CD4-positive, alpha-beta T cell treated with Interleukin-12 subunit alpha and Interleukin-12 subunit beta, for 1 hour (primary cell): Measurements from ENCODE around the gene DCC.

Experiments
- DNase-seq: peaks from one replicate; pipeline ENCODE4 v3.0.0-alpha.2; 2020

The DCC gene

GRCh38 chr18:53126210-53126609, 786.2 kb downstream of the DCC start:
- no peak for DNase-seq

DNA sequence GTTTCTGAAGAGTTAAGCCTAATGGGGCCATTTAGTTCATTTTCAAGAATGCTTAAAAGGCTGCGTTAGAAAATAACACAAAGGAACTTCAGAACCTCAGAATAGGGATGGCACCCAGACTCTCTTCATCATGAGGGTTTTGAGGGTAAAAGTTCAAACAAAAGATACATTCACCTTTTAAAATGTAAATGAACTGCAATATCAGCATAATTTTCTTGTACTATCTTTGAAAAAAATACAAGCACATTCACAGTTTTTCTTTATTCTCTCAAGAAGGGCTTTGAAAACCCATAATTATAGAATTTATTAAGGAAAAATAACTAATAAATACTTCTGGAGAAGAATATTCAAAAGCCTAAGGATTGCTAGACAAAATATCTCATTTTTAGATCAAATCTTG, 791.0 kb downstream of the DCC start:
- no peak for DNase-seq

GRCh38 chr18:53134711-53135110, 794.7 kb downstream of the DCC start:
- DNase-seq, result no peak

GRCh38 chr18:53135654-53136053, 795.7 kb downstream of the DCC start:
- DNase-seq, result no peak

DNA sequence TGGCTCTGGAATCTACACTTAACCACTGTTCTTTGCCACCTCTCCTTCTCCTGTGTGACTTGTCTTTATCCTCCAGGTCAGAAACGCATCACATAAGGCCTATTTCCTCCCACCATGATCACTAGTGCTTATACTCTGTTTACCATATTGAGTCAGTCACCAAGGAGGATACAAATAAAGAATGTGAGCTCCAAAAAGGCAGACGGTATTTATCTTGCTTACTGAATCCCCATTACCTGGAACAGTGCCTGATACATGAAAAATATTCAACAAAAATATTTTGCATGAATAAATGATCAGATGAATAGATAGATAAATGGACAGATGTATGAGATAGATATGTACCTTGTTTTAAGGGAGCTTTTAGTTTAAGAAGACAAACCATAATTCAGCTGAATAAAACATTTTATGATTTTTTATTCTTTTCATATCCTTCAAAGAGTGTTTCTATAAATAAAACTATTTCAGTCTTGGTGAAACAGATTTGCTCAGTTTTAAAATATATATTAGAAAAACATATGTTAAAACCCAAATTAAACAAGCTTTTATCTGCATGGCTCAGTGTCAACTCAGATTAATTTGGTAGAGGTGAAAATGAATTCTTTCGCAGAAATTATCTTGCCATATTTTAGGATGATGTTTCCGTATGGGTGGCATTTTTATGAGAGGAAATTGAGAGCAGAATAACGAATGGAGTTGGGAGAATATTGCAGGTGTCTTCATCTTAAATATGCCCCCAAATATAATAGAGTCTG, 799.9 kb downstream of the DCC start:
- no peak for DNase-seq

GRCh38 chr18:53142005-53142404, 802.0 kb downstream of the DCC start:
- DNase-seq, result no peak

GRCh38 chr18:53147472-53147871, 807.5 kb downstream of the DCC start:
- DNase-seq, result no peak

DNA sequence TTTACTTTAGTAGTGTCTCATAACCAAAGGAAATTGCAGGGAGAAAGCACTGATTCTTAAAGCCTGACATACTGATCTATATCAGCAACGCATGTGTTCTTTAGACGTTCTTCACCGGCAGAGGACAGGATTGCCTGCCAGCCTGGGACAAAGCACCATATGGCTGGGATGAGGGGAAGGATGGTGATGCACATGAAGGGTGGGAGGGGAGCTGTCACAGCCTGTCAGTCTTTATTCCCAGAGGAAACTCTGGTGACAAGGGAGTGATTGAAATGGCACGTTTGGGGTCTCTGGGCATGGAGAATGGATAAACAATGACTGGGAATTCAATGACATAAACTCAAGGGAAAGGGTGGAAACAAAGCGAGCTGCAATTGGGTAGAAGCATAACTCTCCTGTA, 808.1 kb downstream of the DCC start:
- no peak for DNase-seq

DNA sequence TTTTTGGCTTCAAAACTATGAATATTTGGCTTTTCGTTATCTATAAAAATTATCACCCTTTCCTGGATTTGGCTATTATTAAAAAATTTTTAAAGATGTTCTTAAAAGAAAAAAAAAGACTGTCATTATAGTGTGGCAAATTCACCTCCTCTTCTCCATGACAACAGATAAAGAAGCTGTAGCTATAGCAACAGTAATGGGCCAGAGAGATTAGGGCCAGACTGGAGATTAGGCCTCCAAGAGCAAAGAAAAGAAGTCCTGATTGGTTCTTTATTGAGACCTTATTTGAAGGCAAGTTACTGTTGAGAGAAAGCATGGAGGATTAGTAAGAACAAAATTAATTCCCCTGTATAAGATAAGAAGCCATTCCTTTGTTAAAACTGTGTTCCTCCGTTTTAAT, 812.5 kb downstream of the DCC start:
- no peak for DNase-seq

DNA sequence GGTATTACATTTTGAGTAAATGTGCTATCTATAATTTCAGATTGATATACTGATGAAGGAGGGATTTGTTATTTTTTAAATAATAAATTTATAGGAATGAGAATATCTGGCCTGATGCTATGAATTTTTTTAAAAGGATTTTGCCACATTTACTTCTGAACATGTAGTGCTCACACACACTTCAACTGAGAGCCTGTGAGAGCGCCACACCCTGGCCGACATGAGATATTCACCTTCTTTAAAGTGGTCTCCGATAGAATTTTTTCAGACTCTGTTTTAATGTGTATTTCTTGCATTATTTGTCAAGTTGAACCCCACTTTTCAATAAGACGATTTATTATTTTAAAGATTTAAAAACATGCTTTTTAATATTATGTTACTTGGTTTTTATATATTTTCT, 813.3 kb downstream of the DCC start:
- DNase-seq, result no peak

GRCh38 chr18:53153800-53154199, 813.8 kb downstream of the DCC start:
- DNase-seq, result no peak

DNA sequence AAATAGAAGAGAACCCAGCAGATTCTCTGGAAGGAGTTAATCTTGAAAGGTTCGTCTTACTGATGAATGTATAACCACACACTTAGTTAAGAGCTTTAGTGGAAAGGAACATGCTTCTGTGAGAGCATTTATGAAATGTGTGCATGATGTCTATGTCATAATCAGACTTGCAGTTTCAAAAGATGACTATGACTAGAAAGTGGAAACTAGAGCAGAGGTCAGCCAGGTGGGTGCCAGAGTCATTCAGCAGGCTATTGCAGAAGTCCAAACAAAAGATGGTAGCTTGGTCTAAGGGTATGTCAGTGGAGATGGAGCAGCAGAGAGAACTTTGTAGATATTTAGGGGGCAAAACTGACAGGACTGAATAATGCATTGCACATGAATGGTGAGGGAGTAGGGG, 825.8 kb downstream of the DCC start:
- no peak for DNase-seq

GRCh38 chr18:53169346-53169745, 829.3 kb downstream of the DCC start:
- no peak for DNase-seq

DNA sequence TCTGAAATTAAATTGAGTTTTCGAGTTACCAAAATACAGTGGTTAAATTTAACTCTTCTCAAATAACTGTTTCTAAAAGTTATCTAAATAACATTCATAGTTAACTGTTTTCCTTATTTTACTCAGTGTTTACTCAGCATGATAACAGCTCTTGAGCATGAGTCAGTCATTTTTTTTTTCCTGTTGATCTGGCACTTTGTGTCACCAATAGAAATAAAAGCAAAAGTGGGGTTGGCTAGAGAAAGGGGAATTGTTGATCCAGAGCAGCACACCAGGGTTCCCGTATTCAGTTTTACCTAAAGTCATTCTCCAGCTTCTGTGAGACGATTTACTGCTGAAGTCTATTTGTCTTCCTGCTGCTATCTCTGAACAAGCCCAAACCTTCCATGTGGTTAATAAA, 851.6 kb downstream of the DCC start:
- DNase-seq, result no peak

GRCh38 chr18:53193870-53194269, 853.9 kb downstream of the DCC start:
- no peak for DNase-seq

GRCh38 chr18:53219853-53220252, 879.9 kb downstream of the DCC start:
- no peak for DNase-seq

GRCh38 chr18:53224128-53224778, 884.3 kb downstream of the DCC start:
- no peak for DNase-seq

DNA sequence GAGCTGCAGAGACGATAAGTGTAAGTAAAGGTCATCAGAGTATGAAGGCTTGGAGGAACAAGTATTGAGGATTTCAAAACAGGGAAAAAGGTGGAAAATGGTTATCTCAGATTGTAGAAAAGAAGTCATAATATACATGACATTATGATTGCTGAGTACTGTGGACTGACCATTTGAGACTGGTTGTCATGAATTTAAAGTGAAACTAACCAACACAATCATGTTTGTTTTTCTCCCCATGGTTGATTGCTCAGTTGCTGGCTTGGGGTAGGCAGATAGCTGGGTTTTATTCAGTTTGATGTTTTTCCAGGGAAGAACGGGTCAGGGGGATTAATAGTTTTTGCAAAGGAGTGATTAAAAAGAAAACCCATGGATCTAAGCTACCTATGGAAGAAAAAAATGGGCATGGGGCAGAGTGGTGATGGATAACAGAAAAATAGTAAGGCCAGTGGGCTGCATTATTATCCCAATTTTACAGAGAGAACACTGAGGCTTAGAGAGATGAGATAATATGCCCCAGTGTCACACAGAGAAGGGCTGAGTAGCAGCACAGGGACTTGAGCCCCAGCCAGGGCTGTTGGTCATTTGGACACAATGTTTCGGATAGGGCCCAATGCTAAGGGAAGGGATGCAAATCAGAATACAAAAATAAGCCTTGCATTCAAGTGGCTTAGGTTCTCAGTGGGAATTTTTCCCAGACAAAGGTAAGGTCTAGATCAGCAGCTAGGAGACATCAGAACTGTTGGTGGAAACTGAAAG, 885.7 kb downstream of the DCC start:
- DNase-seq, result no peak

DNA sequence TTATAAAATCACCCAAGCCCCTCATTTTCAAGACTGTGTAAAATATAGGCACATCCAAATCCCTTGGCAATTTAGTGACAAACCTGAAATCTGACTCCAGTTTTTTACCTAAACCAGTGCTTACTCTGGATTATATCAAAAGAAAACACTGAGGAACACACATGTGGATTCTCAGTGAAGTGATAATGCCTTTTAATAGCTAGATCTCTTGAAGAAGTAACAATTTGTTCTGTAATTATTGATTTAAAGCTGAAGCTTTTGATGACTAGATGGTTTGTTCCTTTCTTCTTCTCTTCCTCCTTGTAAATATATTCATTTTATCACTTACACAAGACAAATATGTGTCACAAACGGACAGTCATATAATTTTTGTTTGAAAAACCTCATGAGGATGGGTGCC, 894.6 kb downstream of the DCC start:
- DNase-seq, result no peak

DNA sequence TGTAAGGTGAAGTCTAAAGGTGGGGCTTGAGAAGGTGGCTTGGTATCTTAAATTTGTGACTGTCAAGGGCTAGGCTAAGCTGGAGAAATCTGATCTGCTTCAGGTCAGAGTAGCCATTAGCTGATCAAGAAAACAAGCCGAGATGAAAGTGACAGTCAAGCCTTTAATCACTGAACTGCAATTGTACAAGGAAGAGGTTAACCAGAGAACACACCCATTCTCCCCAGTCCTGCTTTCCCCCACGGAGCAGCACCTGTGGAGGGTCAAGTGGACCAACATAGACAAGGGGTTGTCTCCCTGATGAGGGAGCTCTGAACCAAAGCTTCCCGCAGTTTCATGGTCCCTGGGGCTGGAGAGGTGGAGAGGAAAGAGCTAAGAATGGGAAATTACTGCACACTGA, 901.2 kb downstream of the DCC start:
- DNase-seq, result no peak

- no peak for DNase-seq
Measured at GRCh38 chr18:53253789-53254188, 913.8 kb downstream of the DCC start.

DNA sequence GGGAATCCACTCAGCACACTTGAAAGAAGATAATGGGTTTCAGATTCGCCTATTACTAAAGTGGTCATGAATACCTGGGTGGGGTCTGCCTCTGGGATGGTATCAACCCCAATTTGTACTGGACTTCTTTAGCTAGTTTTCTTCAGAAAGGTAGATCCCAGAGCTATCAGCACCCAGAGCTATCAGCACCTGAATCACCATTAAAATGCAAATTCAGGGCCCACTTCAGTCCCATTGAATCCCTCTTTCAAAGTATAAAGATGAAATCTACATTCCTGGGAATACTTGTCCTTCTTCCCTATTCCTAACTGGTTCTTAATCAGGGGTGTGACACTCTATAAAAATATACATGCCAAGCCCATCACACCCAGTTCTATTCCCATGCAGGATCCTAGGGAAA, 914.3 kb downstream of the DCC start:
- no peak for DNase-seq

DNA sequence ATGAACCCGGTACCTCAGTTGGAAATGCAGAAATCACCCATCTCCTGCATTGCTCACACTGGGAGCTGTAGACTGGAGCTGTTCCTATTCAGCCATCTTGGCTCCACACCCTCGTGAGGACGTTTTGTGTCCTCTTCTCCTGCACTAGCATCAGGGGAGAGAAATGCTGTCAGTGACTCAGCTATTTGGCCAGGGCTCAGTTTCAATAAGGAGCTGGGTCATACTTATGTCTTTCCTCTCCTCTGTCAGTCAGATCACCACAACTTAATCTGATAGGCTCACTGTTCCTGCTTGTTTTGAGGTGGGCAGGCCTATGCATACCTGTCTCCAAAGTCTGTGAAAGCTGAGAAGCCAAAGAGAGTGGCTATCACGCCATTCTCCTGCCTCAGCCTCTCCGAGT, 921.2 kb downstream of the DCC start:
- no peak for DNase-seq

DNA sequence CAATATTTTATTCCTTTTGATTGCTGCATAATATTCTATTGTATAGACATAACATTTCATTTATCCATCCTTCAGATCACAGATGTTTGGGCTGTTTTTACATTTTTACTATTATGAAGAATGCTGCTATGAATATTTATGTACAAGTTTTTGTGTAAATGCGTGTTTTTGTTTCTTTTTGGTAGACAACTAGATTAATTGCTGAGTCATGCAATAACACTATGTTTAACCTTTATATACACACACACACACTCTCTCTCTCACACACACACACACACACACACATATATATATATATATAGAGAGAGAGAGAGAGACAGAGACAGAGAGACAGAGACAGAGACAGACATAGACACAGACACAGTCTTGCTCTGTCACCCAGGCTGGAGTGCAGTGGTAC, 926.9 kb downstream of the DCC start:
- DNase-seq, result no peak
